Transverse colon (tissue), 4 donors: ENCODE results near the gene LDLRAP1. TPM values are rescaled to one million over a fixed set of nuclear protein-coding genes. Genes with fewer than 3 reads are reported as not detected.

Experiments
- DNase-seq: peaks from one replicate; pipeline ENCODE4 v3.0.0-alpha.2; 2019
- H3K27ac ChIP-seq, 4 donors: fragments of 200-600 bp; sonication (generic); 2 replicates each; pipeline ENCODE4 v1.5.1; 2016 to 2018; ENCODE audit warnings: inconsistent platforms in 4 of 4
- H3K27me3 ChIP-seq: fragments of 200-600 bp; sonication (generic); 2 replicates; pipeline ENCODE4 v1.5.1; 2017; ENCODE audit warnings: inconsistent platforms
- H3K36me3 ChIP-seq, 4 donors: fragments of 200-600 bp; sonication (generic); 2 replicates each; pipeline ENCODE4 v1.5.1; 2017 to 2019; ENCODE audit warnings: inconsistent platforms in 4 of 4
- H3K4me1 ChIP-seq, 4 donors: fragments of 200-600 bp; sonication (generic); 2 replicates each; pipeline ENCODE4 v1.5.1; 2017 to 2020; ENCODE audit warnings: inconsistent platforms in 4 of 4
- H3K4me3 ChIP-seq, 4 donors: fragments of 200-600 bp; sonication (generic); 1 replicate in 1 of 4; 2 replicates in 3 of 4; pipeline versions ENCODE4 v1.5.1 to v1.6.1; 2017 to 2019; ENCODE audit warnings: inconsistent platforms in 4 of 4
- H3K9me3 ChIP-seq, 2 donors: fragments of 200-600 bp; sonication (generic); 2 replicates each; pipeline ENCODE4 v1.5.1; 2017 to 2019; ENCODE audit warnings: inconsistent platforms in 2 of 2
- CTCF ChIP-seq, 5 experiments: fragments of 200-600 bp in 3 of 5; fragments of 450-650 bp in 2 of 5; sonication (generic) in 3 of 5; IDR thresholded peaks; 1 replicate in 2 of 5; 2 replicates in 3 of 5; pipeline ENCODE4 v1.5.1; 2016 to 2017; ENCODE audit warnings: antibody characterized with exemption in 5 of 5, inconsistent platforms in 3 of 5, mild to moderate bottlenecking in 2 of 5, moderate library complexity in 1 of 5
- EP300 ChIP-seq: sonication (generic); formaldehyde crosslinking; IDR thresholded peaks from one replicate; pipeline ENCODE4 v1.6.1; 2017; ENCODE audit warnings: antibody characterized with exemption, low read depth
- POLR2A ChIP-seq: fragments of 450-650 bp; IDR thresholded peaks from one replicate; pipeline ENCODE4 v1.6.1; 2016; ENCODE audit warnings: antibody characterized with exemption, mild to moderate bottlenecking, moderate library complexity
- POLR2AphosphoS5 ChIP-seq, 3 donors: sonication (generic); formaldehyde crosslinking; IDR thresholded peaks; one replicate each; pipeline ENCODE4 v1.6.1; 2016; ENCODE audit warnings: antibody characterized with exemption in 3 of 3
- WGBS, 2 donors: methylation state at CpG; one replicate each; pipeline ENCODE4 v1.1.5; 2018; ENCODE audit warnings: low coverage in 1 of 2; 5-methylcytosine and 5-hydroxymethylcytosine counted together
- in situ Hi-C, 4 donors: fragments of 200-750 bp; cut with MboI; loops; one replicate each; pipeline versions ENCODE4 v1.15.0 to v1.15.1; 2017; ENCODE audit warnings: low sequenced_read_pairs in 3 of 4, low pct_ligation_motif_present in 1 of 4, low pct_unique_long_range_greater_than_20kb in 1 of 4
- intact Hi-C: fragments of 100-400 bp; cut with DNase I; formaldehyde crosslinking; loops from one replicate; pipeline ENCODE4 v1.15.1; 2023; ENCODE audit warnings: low total_unique reads
- total RNA-seq, 4 donors: library from RNA; depleted of rRNA; stranded (reverse); fragments of >200 nt; gene quantifications; one replicate each; pipeline ENCODE4 v1.1.0, GENCODE V29; 2016

The LDLRAP1 gene
- total RNA-seq, 4 donors from 2014 or later: 24.9 to 75.6 (median 37.8) TPM

- H3K4me1 ChIP-seq: no peaks in the 10 kb centered on the region
- in situ Hi-C loops: no loop called here
- TF ChIP-seq EP300 (no peak), POLR2AphosphoS5 (IDR thresholded peaks at IDR 0.05) (no peak), POLR2A (no peak), CTCF (IDR thresholded peaks at IDR 0.05) (no peak)
- no peak overlapping the region for H3K4me3 ChIP-seq
- H3K36me3 ChIP-seq: no peaks in the 10 kb centered on the region
- H3K27me3 ChIP-seq: no peaks in the 10 kb centered on the region
- H3K9me3 ChIP-seq: no peaks in the 10 kb centered on the region
- 76 to 86% methylated on average over 1 to 9 of the region's 9 CpGs for WGBS, 2 donors
- DNase-seq: no peak
- intact Hi-C loops: no loop called here
- H3K27ac ChIP-seq: no peak overlapping the region
These were observed 9.5 kb upstream of the LDLRAP1 start for GRCh38 chr1:25533775-25534409.

- WGBS, 2 donors: 100% methylated on average over 4 of the region's 4 CpGs; no CpG with 5 or more reads in 1 of the 2 donors
These were observed 9.0 kb upstream of the LDLRAP1 start for GRCh38 chr1:25534410-25534788.

GRCh38 chr1:25536124-25536523, 7.3 kb upstream of the LDLRAP1 start:
- Histone ChIP-seq H3K27me3 (no peaks in the 10 kb centered on the region), H3K9me3 (no peaks in the 10 kb centered on the region), H3K36me3 (no peaks in the 10 kb centered on the region), H3K4me1 (no peaks in the 10 kb centered on the region), H3K27ac (no peak overlapping the region), H3K4me3 (no peak overlapping the region)
- in situ Hi-C loops (no loop called here), intact Hi-C loops (no loop called here)
- TF ChIP-seq EP300 (no peak), POLR2A (no peak), CTCF (IDR thresholded peaks at IDR 0.05) (no peak), POLR2AphosphoS5 (IDR thresholded peaks at IDR 0.05) (no peak)
- DNase-seq: no peak
- WGBS, 2 donors: 60 to 83% methylated on average over 2 to 3 of the region's 3 CpGs

More at GRCh38 chr1:25534410-25534788, 9.0 kb upstream of the LDLRAP1 start:
- DNase-seq: no peak
- Histone ChIP-seq H3K27ac (no peak overlapping the region), H3K4me3 (no peak overlapping the region), H3K9me3 (no peaks in the 10 kb centered on the region), H3K27me3 (no peaks in the 10 kb centered on the region), H3K36me3 (no peaks in the 10 kb centered on the region), H3K4me1 (no peaks in the 10 kb centered on the region)
- intact Hi-C loops: no loop called here
- TF ChIP-seq POLR2AphosphoS5 (IDR thresholded peaks at IDR 0.05) (no peak), EP300 (no peak), CTCF (IDR thresholded peaks at IDR 0.05) (no peak), POLR2A (no peak)
- in situ Hi-C loops: no loop called here

- TF ChIP-seq POLR2A (no peak), EP300 (no peak), POLR2AphosphoS5 (IDR thresholded peaks at IDR 0.05) (no peak), CTCF (IDR thresholded peaks at IDR 0.05) (no peak)
- Histone ChIP-seq H3K27me3 (no peaks in the 10 kb centered on the region), H3K36me3 (no peaks in the 10 kb centered on the region), H3K4me1 (peaks cover 0 to 11% (median 4%) of the 10 kb centered on the region in 4 donors), H3K27ac (no peak overlapping the region), H3K4me3 (no peak overlapping the region), H3K9me3 (no peaks in the 10 kb centered on the region)
- 60 to 78% methylated on average over 3 to 7 of the region's 7 CpGs for WGBS, 2 donors
- intact Hi-C loops (no loop called here), in situ Hi-C loops (no loop called here)
- DNase-seq: no peak
These were observed 6.1 kb upstream of the LDLRAP1 start for GRCh38 chr1:25537153-25537831.
